GM12891 (cell line): ENCODE measurements around the gene HTR1D. TPM values are rescaled to one million over a fixed set of nuclear protein-coding genes. Genes with fewer than 3 reads are reported as not detected.
"Not testable (repeated sequence)": the region's sequence is repeated elsewhere in the genome, so short reads cannot be mapped to it uniquely, and the experiment has no call there.

ENCODE experiments used
- DNase-seq: peaks from one replicate; pipeline ENCODE4 v3.0.0; 2011; ENCODE audit warnings: low spot score; ENCODE audit not compliant: insufficient read length
- FAIRE-seq: peaks from 2 replicates; lab custom pipeline; 2011; peaks lifted over from hg19 to GRCh38; lab: Jason Lieb, UNC
- PAX5 ChIP-seq: IDR thresholded peaks from 2 replicates; pipeline ENCODE4 v1.6.1; 2011; ENCODE audit warnings: low read length, moderate library complexity, mild to moderate bottlenecking; ENCODE audit not compliant: insufficient read depth, severe bottlenecking
- POLR2A ChIP-seq: IDR thresholded peaks from 2 replicates; pipeline ENCODE4 v1.6.1; 2011; ENCODE audit warnings: low read depth, low read length, control low read depth
- POLR2AphosphoS5 ChIP-seq: IDR thresholded peaks from 2 replicates; pipeline ENCODE4 v1.6.1; 2011; ENCODE audit warnings: low read depth, low read length, control low read depth
- POU2F2 ChIP-seq: IDR thresholded peaks from 2 replicates; pipeline ENCODE4 v1.6.1; 2011; ENCODE audit warnings: low read depth, mild to moderate bottlenecking, control low read depth, low read length, moderate library complexity
- SPI1 ChIP-seq: IDR thresholded peaks from 2 replicates; pipeline ENCODE4 v1.6.1; 2011; ENCODE audit warnings: low read depth, low read length, control low read depth
- TAF1 ChIP-seq: IDR thresholded peaks from 2 replicates; pipeline ENCODE4 v1.6.1; 2011; ENCODE audit warnings: low read depth, low read length, control low read depth
- polyA plus RNA-seq: library from polyadenylated mRNA; unstranded; fragments of >200 nt; gene quantifications from one replicate; pipeline ENCODE4 v1.2.1, GENCODE V29; 2012; ENCODE audit warnings: low read depth, missing spikeins, inconsistent platforms; ENCODE audit not compliant: missing spikeins

The HTR1D gene, protein sequence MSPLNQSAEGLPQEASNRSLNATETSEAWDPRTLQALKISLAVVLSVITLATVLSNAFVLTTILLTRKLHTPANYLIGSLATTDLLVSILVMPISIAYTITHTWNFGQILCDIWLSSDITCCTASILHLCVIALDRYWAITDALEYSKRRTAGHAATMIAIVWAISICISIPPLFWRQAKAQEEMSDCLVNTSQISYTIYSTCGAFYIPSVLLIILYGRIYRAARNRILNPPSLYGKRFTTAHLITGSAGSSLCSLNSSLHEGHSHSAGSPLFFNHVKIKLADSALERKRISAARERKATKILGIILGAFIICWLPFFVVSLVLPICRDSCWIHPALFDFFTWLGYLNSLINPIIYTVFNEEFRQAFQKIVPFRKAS
- polyA plus RNA-seq: not detected

DNA sequence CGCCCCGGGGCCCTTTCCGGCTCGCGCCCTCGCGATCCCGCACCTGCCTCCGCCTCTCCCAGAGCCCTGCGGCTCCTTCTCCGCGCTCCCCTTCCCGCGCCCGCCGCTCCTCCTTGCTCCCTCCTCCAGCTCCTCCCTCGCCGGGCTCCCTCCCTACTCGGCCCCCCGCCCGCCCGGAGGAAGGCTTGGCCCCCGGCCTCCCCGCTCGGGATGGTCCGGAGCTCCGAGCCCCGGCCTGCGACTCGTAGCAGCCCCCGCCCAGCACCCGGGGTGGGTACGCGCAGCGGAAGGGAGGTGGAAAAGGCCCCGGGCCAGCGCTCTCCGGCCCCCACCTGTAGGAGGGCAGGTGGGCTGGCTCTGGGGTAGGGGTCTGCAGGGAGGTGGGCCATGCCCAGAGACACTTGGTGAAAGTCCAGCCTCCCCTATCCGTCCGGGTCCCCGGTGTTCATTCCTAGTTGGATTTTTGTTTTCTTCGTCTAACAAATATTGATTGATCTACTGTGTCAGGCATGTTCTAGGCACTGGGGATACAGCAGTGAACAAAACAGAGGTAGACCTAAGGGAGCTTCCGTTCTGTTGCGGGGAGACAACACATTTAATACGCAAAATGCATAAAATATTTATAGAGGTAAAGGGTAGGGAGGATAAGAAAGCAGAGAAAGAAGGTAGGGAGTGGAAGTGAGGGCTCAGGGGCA is at the start of gene HTR1D:
Gene HTR1D (minus strand): TSS at position 82 of the 695 bp plus-strand sequence. CDS start 23,283 bp downstream, outside the sequence.
- DNase-seq: peak; percentile 34
- FAIRE-seq: no peak
- TF ChIP-seq POLR2A (no peak), TAF1 (no peak), POU2F2 (no peak), POLR2AphosphoS5 (no peak), SPI1 (no peak), PAX5 (no peak)

DNA sequence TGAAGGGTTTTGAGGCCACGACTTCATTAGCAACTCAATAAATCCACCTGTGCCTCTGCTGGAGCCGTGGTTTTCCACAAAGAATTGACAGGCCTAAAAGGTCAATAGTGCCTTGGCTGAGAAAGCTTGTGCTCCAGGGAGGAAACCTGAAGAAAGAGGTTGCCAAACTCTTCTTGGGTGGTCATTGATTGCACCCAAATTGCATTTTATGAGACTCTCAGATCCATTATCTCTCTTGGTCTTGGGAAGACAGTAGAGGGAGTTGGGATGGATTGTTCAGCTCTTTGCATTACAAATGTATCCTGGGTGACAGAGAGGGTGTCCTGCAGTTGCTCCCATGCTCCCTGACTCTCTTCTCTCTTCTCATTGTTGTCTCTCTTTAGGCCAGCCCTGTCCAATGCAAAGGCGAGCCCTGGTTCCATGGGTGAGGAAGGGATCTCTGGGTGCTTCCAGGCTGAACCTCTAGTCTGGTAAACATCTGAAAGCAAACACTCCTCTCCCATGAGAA is 46.1 kb upstream of the HTR1D start:
- FAIRE-seq (no peak), DNase-seq (no peak)
- no peak for TF ChIP-seq POLR2AphosphoS5
- no peak for TF ChIP-seq SPI1
- TF ChIP-seq PAX5: no peak
- TF ChIP-seq TAF1: no peak
- no peak for TF ChIP-seq POU2F2
- TF ChIP-seq POLR2A: no peak

DNA sequence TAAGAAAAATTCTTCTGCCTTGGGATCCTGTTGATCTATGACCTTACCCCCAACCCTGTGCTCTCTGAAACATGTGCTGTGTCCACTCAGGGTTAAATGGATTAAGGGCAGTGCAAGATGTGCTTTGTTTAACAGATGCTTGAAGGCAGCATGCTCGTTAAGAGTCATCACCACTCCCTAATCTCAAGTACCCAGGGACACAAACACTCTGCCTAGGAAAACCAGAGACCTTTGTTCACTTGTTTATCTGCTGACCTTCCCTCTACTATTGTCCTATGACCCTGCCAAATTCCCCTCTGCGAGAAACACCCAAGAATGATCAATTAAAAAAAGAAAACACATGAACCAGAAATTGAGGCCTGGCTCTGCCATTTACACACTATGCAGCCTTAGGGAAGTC is 40.8 kb upstream of the HTR1D start:
- not testable (repeated sequence) for DNase-seq, FAIRE-seq

DNA sequence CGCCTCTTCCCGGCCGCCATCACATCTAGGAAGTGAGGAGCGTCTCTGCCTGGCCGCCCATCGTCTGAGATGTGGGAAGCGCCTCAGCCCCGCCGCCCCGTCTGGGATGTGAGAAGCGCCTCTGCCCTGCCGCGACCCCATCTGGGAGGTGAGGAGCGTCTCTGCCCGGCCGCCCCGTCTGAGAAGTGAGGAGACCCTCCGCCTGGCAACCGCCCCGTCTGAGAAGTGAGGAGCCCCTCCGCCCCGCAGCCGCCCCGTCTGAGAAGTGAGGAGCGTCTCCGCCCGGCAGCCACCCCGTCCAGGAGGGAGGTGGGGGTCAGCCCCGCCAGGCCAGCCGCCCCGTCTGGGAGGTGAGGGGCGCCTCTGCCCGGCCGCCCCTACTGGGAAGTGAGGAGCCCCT is 40.1 kb upstream of the HTR1D start:
- DNase-seq, FAIRE-seq: not testable (repeated sequence)

DNA sequence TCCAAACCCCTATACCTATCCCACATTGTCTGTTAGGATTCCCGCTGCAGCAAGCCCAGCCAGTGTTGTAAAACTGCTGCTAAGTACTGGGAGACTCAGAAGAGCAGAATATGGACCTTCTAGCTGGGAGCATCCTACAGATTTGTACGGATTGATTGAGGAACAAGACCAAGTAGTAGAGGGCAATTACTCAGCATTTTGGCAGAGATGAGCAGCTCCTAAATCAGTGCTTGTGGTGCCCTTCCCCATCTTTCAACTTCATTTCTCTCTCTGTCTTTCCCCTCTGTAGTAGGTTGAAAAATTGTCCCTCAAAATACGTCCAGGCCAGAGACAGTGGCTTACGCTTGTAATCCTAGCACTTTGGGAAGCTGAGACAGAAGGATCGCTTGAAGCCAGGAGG is 37.3 kb upstream of the HTR1D start:
- DNase-seq: no peak
- no peak for FAIRE-seq
- TF ChIP-seq POU2F2: no peak
- TF ChIP-seq PAX5: no peak
- no peak for TF ChIP-seq POLR2A
- TF ChIP-seq POLR2AphosphoS5: no peak
- TF ChIP-seq TAF1: no peak
- no peak for TF ChIP-seq SPI1

DNA sequence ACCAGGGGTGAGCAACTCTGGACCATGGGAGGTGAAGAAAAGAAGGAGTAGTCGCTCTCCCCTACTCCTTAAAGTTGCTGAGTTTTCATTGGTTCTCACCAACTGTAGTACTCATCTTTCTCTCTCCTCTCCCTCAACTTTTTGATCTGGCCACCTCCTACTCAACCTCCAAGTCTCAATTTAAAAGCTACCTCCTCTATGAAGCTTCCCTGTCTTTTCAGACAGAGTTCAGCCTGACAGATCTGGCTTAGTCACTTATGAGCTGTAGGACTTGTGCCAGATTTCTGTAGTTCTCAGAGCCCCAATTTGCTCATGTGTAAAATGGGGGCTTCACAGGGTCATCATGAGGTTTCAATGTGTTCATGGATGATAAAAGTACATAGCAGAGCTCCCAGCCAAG is 34.5 kb upstream of the HTR1D start:
- DNase-seq (no peak), FAIRE-seq (no peak)
- TF ChIP-seq PAX5 (no peak), POU2F2 (no peak), SPI1 (no peak), POLR2A (no peak), POLR2AphosphoS5 (no peak), TAF1 (no peak)

DNA sequence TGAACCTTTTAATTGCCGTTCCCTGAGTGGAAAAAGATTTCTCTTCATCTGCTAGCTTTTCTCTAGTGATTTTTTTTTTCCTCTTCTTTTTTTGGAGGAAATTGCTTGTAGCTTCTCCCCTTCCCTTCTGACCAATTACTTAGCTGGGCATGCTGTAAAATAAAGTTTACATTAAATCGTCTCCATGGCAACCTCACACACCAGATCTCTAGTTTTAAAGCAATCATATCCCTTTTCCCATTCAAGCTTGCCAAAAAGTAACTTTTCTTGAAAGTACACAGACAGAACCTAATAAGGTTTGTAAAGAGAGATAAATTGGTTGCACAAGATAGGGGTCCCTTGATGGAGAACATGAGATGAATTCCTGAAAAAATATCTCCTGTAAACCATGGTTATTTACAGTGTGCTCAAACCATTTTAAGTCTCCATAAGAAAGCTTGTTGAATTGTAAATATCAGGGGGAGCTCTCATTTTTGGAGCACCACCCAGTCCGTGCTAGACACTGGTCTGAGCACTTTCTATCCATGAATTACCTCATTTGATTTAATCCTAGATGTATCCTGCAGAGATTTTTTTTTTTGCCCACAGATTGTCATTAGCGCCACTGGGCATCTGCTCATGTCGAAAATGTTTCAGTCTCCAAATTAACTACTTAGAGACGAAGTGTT is 32.6 kb upstream of the HTR1D start:
- FAIRE-seq: no peak
- no peak for DNase-seq
- TF ChIP-seq POLR2A (no peak), SPI1 (no peak), POLR2AphosphoS5 (no peak), POU2F2 (no peak), PAX5 (no peak), TAF1 (no peak)

DNA sequence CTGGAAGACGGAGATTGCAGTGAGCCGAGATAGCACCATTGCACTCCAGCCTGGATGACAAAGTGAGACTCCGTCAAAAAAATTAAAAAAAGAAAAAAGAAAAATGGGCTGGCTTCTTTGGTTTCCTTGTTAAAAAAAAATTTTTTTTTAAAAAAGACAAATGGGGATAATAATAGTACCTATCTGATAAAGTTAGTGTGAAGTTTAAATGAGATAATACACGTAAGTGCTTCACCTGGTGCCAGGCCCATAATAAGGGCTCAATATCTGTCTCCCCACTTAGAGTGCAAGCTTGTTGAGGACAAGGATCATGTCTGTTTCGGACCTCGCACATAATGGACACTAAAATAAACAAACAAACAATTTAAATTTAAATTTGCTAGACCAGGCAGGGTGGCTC is 30.0 kb upstream of the HTR1D start:
- no peak for DNase-seq
- no peak for FAIRE-seq
- no peak for TF ChIP-seq TAF1
- TF ChIP-seq POLR2A: no peak
- TF ChIP-seq PAX5: no peak
- TF ChIP-seq POU2F2: no peak
- TF ChIP-seq SPI1: no peak
- no peak for TF ChIP-seq POLR2AphosphoS5

DNA sequence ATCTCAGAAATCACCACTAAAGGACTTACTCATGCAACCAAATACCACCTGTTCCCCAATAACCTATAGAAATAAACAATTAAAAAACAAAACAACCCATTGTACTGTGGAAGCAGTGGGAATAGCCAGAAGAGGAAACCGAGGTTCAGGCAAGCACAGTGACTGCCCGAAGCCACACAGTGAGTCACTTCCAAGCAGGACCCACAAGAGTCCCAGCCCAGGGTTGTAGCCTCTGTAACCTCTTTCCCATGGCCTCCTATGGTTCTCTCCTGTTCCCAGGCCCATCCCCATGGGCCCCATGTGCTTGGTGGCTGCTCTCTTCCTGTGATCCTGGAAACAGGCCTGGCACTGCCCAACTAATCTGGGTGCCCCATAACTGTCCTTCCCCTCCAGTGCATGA is 29.0 kb upstream of the HTR1D start:
- FAIRE-seq: no peak
- TF ChIP-seq TAF1: no peak
- TF ChIP-seq PAX5: no peak
- no peak for TF ChIP-seq POLR2AphosphoS5
- TF ChIP-seq SPI1: no peak
- no peak for TF ChIP-seq POLR2A
- TF ChIP-seq POU2F2: no peak
- DNase-seq: no peak
